Right atrium auricular region (tissue), 2 donors: ENCODE results near the gene LMNA. TPM values are rescaled to one million over a fixed set of nuclear protein-coding genes. Genes with fewer than 3 reads are reported as not detected.

Experiments used
- DNase-seq: peaks from one replicate; pipeline ENCODE4 v3.0.0-alpha.2; 2019; ENCODE audit warnings: low spot score
- H3K27ac ChIP-seq, 2 donors: fragments of 200-600 bp; sonication (generic); 1 replicate in 1 of 2; 2 replicates in 1 of 2; pipeline ENCODE4 v1.5.1; 2016 to 2019
- H3K27me3 ChIP-seq, 2 donors: fragments of 200-600 bp; sonication (generic); one replicate each; pipeline versions ENCODE4 v1.5.1 to v1.6.0; 2017 to 2019
- H3K36me3 ChIP-seq: fragments of 200-600 bp; sonication (generic); one replicate; pipeline ENCODE4 v1.5.1; 2016
- H3K4me1 ChIP-seq, 2 donors: fragments of 200-600 bp; sonication (generic); one replicate each; pipeline versions ENCODE4 v1.5.1 to v1.6.0; 2017 to 2019
- H3K4me3 ChIP-seq, 2 donors: fragments of 200-600 bp; sonication (generic); 1 replicate in 1 of 2; 2 replicates in 1 of 2; pipeline ENCODE4 v1.5.1; 2017 to 2019; ENCODE audit warnings: mild to moderate bottlenecking in 1 of 2, moderate library complexity in 1 of 2
- H3K9me3 ChIP-seq, 2 donors: fragments of 200-600 bp; sonication (generic); one replicate each; pipeline ENCODE4 v1.5.1; 2019
- CTCF ChIP-seq, 2 donors: fragments of 200-600 bp; sonication (generic); IDR thresholded peaks; one replicate each; pipeline ENCODE4 v1.5.1; 2019; ENCODE audit warnings: antibody characterized with exemption in 2 of 2
- total RNA-seq, 2 donors: library from RNA; depleted of rRNA; stranded (reverse); fragments of >200 nt; gene quantifications; one replicate each; pipeline ENCODE4 v1.1.0, GENCODE V29; 2016

LMNA gene
- total RNA-seq, 2 donors from 2014 or later: 258 to 273 TPM

GRCh38 chr1:156104065-156104810, 10.3 kb upstream of the LMNA start:
- no peak for TF ChIP-seq CTCF (IDR thresholded peaks at IDR 0.05)
- no peaks in the 10 kb centered on the region for H3K27me3 ChIP-seq
- H3K9me3 ChIP-seq: no peaks in the 10 kb centered on the region
- no peaks in the 10 kb centered on the region for H3K36me3 ChIP-seq
- H3K4me3 ChIP-seq: peak overlapping the region in 1 of 2 donors; percentile 17
- peaks cover 0 to 72% of the 10 kb centered on the region in 2 donors for H3K4me1 ChIP-seq
- peak; percentile 91 for DNase-seq
- peak overlapping the region; percentile 95 to 99 for H3K27ac ChIP-seq

GRCh38 chr1:156104861-156105832, 9.4 kb upstream of the LMNA start:
- Histone ChIP-seq H3K9me3 (no peaks in the 10 kb centered on the region), H3K27me3 (no peaks in the 10 kb centered on the region), H3K36me3 (no peaks in the 10 kb centered on the region), H3K27ac (peak overlapping the region; percentile 95 to 99), H3K4me1 (peaks cover 0 to 72% of the 10 kb centered on the region in 2 donors), H3K4me3 (peak overlapping the region in 1 of 2 donors; percentile 44)
- DNase-seq: no peak
- no peak for TF ChIP-seq CTCF (IDR thresholded peaks at IDR 0.05)

- peak; percentile 73 for DNase-seq
- H3K4me3 ChIP-seq: peak overlapping the region in 1 of 2 donors; percentile 44
- H3K9me3 ChIP-seq: no peaks in the 10 kb centered on the region
- peak overlapping the region; percentile 95 to 99 for H3K27ac ChIP-seq
- H3K4me1 ChIP-seq: peaks cover 0 to 62% of the 10 kb centered on the region in 2 donors
- no peaks in the 10 kb centered on the region for H3K36me3 ChIP-seq
- no peak for TF ChIP-seq CTCF (IDR thresholded peaks at IDR 0.05)
- no peaks in the 10 kb centered on the region for H3K27me3 ChIP-seq
Measured at GRCh38 chr1:156106624-156107488, 7.7 kb upstream of the LMNA start.

GRCh38 chr1:156108057-156108456, 6.5 kb upstream of the LMNA start:
- H3K4me1 ChIP-seq: peaks cover 0 to 61% of the 10 kb centered on the region in 2 donors

More at GRCh38 chr1:156108057-156108456, 6.5 kb upstream of the LMNA start:
- TF ChIP-seq CTCF (IDR thresholded peaks at IDR 0.05): no peak
- Histone ChIP-seq H3K4me3 (no peak overlapping the region), H3K36me3 (no peaks in the 10 kb centered on the region), H3K27ac (peak overlapping the region; percentile 95 to 99), H3K9me3 (no peaks in the 10 kb centered on the region), H3K27me3 (no peaks in the 10 kb centered on the region)
- DNase-seq: no peak
